ENCODE results near the gene RNF144A. TPM values are rescaled to one million over a fixed set of nuclear protein-coding genes. Genes with fewer than 3 reads are reported as not detected.

The RNF144A gene
- total and polyA plus RNA-seq, 2 donors (not counting 1 experiment from before 2014, with no cell fraction given): 1.2 to 1.6 TPM

GRCh38 chr2:7057865-7058400 is 140.7 kb downstream of the RNF144A start:
- H3K4me3 Mint-ChIP-seq: peak overlapping the region; percentile 78
- Histone ChIP-seq H3K36me3 (replicated peaks in 1 of 2; ENCODE audit: control extremely low read depth in 1 of 2, control insufficient read depth in 1 of 2, extremely low read depth in 1 of 2, insufficient read depth in 2 of 2, low read length in 1 of 2) (no peaks in the 10 kb centered on the region), H3K79me2 (ENCODE audit: control insufficient read depth, insufficient read depth, low read length) (no peaks in the 10 kb centered on the region), H3K4me3 (ENCODE audit: control extremely low read depth in 1 of 5, extremely low read depth in 1 of 5, insufficient read depth in 1 of 5, low read depth in 2 of 5, low read length in 4 of 5) (peak overlapping the region in 3 of 5 experiments; percentile 22 to 36 (median 28)), H3K4me1 (ENCODE audit: control insufficient read depth in 2 of 2, insufficient read depth in 2 of 2, low read length in 2 of 2) (peaks cover 46 to 71% of the 10 kb centered on the region in 2 donors), H4K20me1 (ENCODE audit: control insufficient read depth, insufficient read depth, low read length, poor library complexity, severe bottlenecking) (no peaks in the 10 kb centered on the region), H3K27ac (ENCODE audit: low read length in 2 of 2) (peak overlapping the region in 1 of 2 donors; percentile 62), H3K9ac (ENCODE audit: low read length) (peak overlapping the region; percentile 46), H2AFZ (ENCODE audit: insufficient read depth, low read depth, low read length, poor library complexity, severe bottlenecking) (no peak overlapping the region), H3K27me3 (replicated peaks in 1 of 4; ENCODE audit: control extremely low read depth in 1 of 4, control insufficient read depth in 3 of 4, insufficient read depth in 4 of 4, low read length in 3 of 4) (peaks cover 0 to 11% (median 4%) of the 10 kb centered on the region in 4 experiments), H3K4me2 (replicated peaks; ENCODE audit: low read depth, low read length, poor library complexity, severe bottlenecking) (peak overlapping the region; percentile 62), H3K9me3 (ENCODE audit: control extremely low read depth in 1 of 3, control insufficient read depth in 2 of 3, insufficient read depth in 1 of 3, low read length in 2 of 3) (peaks cover 0 to 5% (median under 1%) of the 10 kb centered on the region in 3 donors)
- peaks cover under 1% of the 10 kb centered on the region for H3K27me3 Mint-ChIP-seq
- ATAC-seq (ENCODE audit: low read depth): peak; percentile 72
- intact Hi-C loops (cut with micrococcal nuclease): no loop called here
- WGBS (ENCODE audit: insufficient coverage): 0% methylated on average over 1 of the region's 4 CpGs
- peak; percentile 47 for DNase-seq
- H3K9me3 Mint-ChIP-seq (ENCODE audit: insufficient read depth): peaks cover under 1% of the 10 kb centered on the region
- peaks cover 24% of the 10 kb centered on the region for H3K4me1 Mint-ChIP-seq
- H3K27ac Mint-ChIP-seq: peak overlapping the region; percentile 77
- POLR2A ChIA-PET: no interaction called here
- TF ChIP-seq EZH2 (IDR thresholded peaks at IDR 0.05; ENCODE audit: borderline replicate concordance, insufficient read depth, low read depth, low read length, poor library complexity, severe bottlenecking): no peak
- no peak for TF ChIP-seq CTCF (IDR thresholded peaks at IDR 0.05)
- CTCF ChIA-PET: interaction anchor here (1.2 to 2.2 kb wide), 6 partner anchors 10 to 1624 kb away, joined by 3 to 21 read pairs (median 6); partner anchors contain the start of gene ID2

- no peak overlapping the region for H3K9ac ChIP-seq (ENCODE audit: low read length)
- H3K4me1 Mint-ChIP-seq: peaks cover 22% of the 10 kb centered on the region
- no peak overlapping the region for H3K4me2 ChIP-seq (replicated peaks; ENCODE audit: low read depth, low read length, poor library complexity, severe bottlenecking)
- 48% methylated on average over 2 of the region's 2 CpGs for WGBS (ENCODE audit: insufficient coverage)
- H3K27me3 ChIP-seq (replicated peaks in 1 of 4; ENCODE audit: control extremely low read depth in 1 of 4, control insufficient read depth in 3 of 4, insufficient read depth in 4 of 4, low read length in 3 of 4): peaks cover 0 to 18% (median 2%) of the 10 kb centered on the region in 4 experiments
- POLR2A ChIA-PET: no interaction called here
- peaks cover 0 to 8% (median 5%) of the 10 kb centered on the region in 3 donors for H3K9me3 ChIP-seq (ENCODE audit: control extremely low read depth in 1 of 3, control insufficient read depth in 2 of 3, insufficient read depth in 1 of 3, low read length in 2 of 3)
- peaks cover 7% of the 10 kb centered on the region for H3K9me3 Mint-ChIP-seq (ENCODE audit: insufficient read depth)
- H3K27ac ChIP-seq (ENCODE audit: low read length in 2 of 2): no peak overlapping the region
- H2AFZ ChIP-seq (ENCODE audit: insufficient read depth, low read depth, low read length, poor library complexity, severe bottlenecking): no peak overlapping the region
- H4K20me1 ChIP-seq (ENCODE audit: control insufficient read depth, insufficient read depth, low read length, poor library complexity, severe bottlenecking): no peaks in the 10 kb centered on the region
- no peak for DNase-seq
- no peaks in the 10 kb centered on the region for H3K36me3 ChIP-seq (replicated peaks in 1 of 2; ENCODE audit: control extremely low read depth in 1 of 2, control insufficient read depth in 1 of 2, extremely low read depth in 1 of 2, insufficient read depth in 2 of 2, low read length in 1 of 2)
- no peak for TF ChIP-seq CTCF (IDR thresholded peaks at IDR 0.05)
- TF ChIP-seq EZH2 (IDR thresholded peaks at IDR 0.05; ENCODE audit: borderline replicate concordance, insufficient read depth, low read depth, low read length, poor library complexity, severe bottlenecking): no peak
- peaks cover 39 to 51% of the 10 kb centered on the region in 2 donors for H3K4me1 ChIP-seq (ENCODE audit: control insufficient read depth in 2 of 2, insufficient read depth in 2 of 2, low read length in 2 of 2)
- intact Hi-C loops (cut with micrococcal nuclease): no loop called here
- CTCF ChIA-PET: interaction anchor here (1.2 to 2.0 kb wide), 2 partner anchors 9 to 16 kb away, joined by 4 to 7 read pairs; no protein-coding TSS in a partner anchor
- ATAC-seq (ENCODE audit: low read depth): no peak
- no peak overlapping the region for H3K27ac Mint-ChIP-seq
- H3K27me3 Mint-ChIP-seq: peaks cover 7% of the 10 kb centered on the region
- H3K79me2 ChIP-seq (ENCODE audit: control insufficient read depth, insufficient read depth, low read length): no peaks in the 10 kb centered on the region
- H3K4me3 Mint-ChIP-seq: peak overlapping the region; percentile 10
- no peak overlapping the region for H3K4me3 ChIP-seq (ENCODE audit: control extremely low read depth in 1 of 5, extremely low read depth in 1 of 5, insufficient read depth in 1 of 5, low read depth in 2 of 5, low read length in 4 of 5)
Measured at GRCh38 chr2:7060156-7060555, 142.9 kb downstream of the RNF144A start.
